OCI-LY3 (cell line): ENCODE results near the gene FRMD1.

Experiments
- EZH2phosphoT487 ChIP-seq: fragments of 200-600 bp; shearing (Covaris generic); IDR thresholded peaks from 2 replicates; pipeline ENCODE4 v1.6.1; 2018; ENCODE audit warnings: antibody characterized with exemption, mixed run types, low read depth
- TF ChIP-seq, protein P1 (sequence below): fragments of 200-600, 300-600 bp; sonication (generic); IDR thresholded peaks from 2 replicates; pipeline ENCODE4 v1.5.1; 2014; ENCODE audit warnings: antibody characterized with exemption, low read length, low read depth

DNA sequence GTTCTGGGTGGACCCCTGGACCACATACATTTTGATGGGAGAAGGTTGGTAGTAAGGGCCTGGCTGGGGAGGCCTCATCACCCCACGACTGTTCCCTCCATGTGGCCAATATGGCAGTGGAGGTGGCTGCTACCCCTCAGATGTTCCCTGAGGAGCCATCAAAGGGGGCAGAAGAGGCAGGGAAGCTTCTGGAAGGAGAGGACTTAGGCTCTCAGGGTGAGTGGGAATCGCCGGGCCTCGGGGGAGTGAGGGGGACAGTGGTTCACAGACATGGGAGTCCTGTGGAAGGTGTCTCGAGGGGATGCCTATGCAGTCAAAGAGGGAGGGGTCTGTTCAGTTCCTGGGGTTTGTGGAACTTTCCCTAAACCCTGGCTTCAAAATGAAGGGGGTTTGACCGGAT lies 32.9 kb upstream of the FRMD1 start:
- TF ChIP-seq, protein P1, sequence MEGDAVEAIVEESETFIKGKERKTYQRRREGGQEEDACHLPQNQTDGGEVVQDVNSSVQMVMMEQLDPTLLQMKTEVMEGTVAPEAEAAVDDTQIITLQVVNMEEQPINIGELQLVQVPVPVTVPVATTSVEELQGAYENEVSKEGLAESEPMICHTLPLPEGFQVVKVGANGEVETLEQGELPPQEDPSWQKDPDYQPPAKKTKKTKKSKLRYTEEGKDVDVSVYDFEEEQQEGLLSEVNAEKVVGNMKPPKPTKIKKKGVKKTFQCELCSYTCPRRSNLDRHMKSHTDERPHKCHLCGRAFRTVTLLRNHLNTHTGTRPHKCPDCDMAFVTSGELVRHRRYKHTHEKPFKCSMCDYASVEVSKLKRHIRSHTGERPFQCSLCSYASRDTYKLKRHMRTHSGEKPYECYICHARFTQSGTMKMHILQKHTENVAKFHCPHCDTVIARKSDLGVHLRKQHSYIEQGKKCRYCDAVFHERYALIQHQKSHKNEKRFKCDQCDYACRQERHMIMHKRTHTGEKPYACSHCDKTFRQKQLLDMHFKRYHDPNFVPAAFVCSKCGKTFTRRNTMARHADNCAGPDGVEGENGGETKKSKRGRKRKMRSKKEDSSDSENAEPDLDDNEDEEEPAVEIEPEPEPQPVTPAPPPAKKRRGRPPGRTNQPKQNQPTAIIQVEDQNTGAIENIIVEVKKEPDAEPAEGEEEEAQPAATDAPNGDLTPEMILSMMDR = no peak
- no peak for TF ChIP-seq EZH2phosphoT487
